IMR-90 (cell line): Measurements from ENCODE around the gene KRTCAP2. TPM values are rescaled to one million over a fixed set of nuclear protein-coding genes. Genes with fewer than 3 reads are reported as not detected.
"Not testable (repeated sequence)": the region's sequence is repeated elsewhere in the genome, so short reads cannot be mapped to it uniquely, and the experiment has no call there.

Source experiments
- ATAC-seq: fragments of 200-7000 bp; cut with Tn5 transposase; 2 replicates; pipeline ENCODE4 v1.9.1; 2020; ENCODE audit warnings: low read depth, mild to moderate bottlenecking, moderate library complexity
- BruUV-seq: library from RNA; stranded (reverse); fragments of 400-500 nt; replicated peaks from 2 replicates; lab custom pipeline; 2021; lab: Mats Ljungman, UMichigan
- CTCF ChIA-PET: fragments of 300-600 bp; formaldehyde crosslinking; extraction: SDS; loops from one replicate; lab custom pipeline; 2021; ENCODE audit warnings: antibody characterized with exemption; lab: Yijun Ruan, JAX
- POLR2A ChIA-PET: fragments of 300-600 bp; sonication (Branson Sonifier 250); formaldehyde crosslinking; loops from one replicate; lab custom pipeline; 2022; ENCODE audit warnings: antibody characterized with exemption; ENCODE audit not compliant: unreplicated experiment; lab: Charles Lee
- DNase-seq: peaks from one replicate; pipeline ENCODE4 v3.0.0; 2013
- H2AFZ ChIP-seq: replicated peaks from 2 replicates; pipeline ENCODE3; 2013; ENCODE audit warnings: low read length, mild to moderate bottlenecking; ENCODE audit not compliant: poor library complexity
- H2AK5ac ChIP-seq: 2 replicates; pipeline ENCODE4 v1.6.1; 2013; ENCODE audit warnings: low read depth, low read length, inconsistent platforms
- H2AK9ac ChIP-seq: replicated peaks from 2 replicates; pipeline ENCODE3; 2013; ENCODE audit warnings: mild to moderate bottlenecking, low read depth, low read length, moderate library complexity; ENCODE audit not compliant: poor library complexity
- H2BK120ac ChIP-seq: 2 replicates; pipeline ENCODE4 v1.6.1; 2013; ENCODE audit warnings: low read depth, low read length, inconsistent platforms
- H2BK15ac ChIP-seq: 3 replicates; pipeline ENCODE4 v1.6.1; 2013; ENCODE audit warnings: low read depth, low read length, inconsistent platforms
- H2BK20ac ChIP-seq: 2 replicates; pipeline ENCODE4 v1.6.1; 2013; ENCODE audit warnings: low read depth, mild to moderate bottlenecking, inconsistent platforms, low read length, moderate library complexity
- H2BK5ac ChIP-seq: 2 replicates; pipeline ENCODE4 v1.6.1; 2013; ENCODE audit warnings: mild to moderate bottlenecking, low read depth, low read length, inconsistent platforms; ENCODE audit not compliant: poor library complexity, severe bottlenecking
- H3K14ac ChIP-seq: replicated peaks from 2 replicates; pipeline ENCODE4 v1.6.1; 2013; ENCODE audit warnings: low read depth, low read length, inconsistent platforms
- H3K18ac ChIP-seq: 2 replicates; pipeline ENCODE4 v1.6.1; 2013; ENCODE audit warnings: low read depth, low read length, control low read depth
- H3K23ac ChIP-seq: 2 replicates; pipeline ENCODE4 v1.6.1; 2013; ENCODE audit warnings: low read depth, low read length, inconsistent platforms
- H3K27ac ChIP-seq: 2 replicates; pipeline ENCODE4 v1.5.1; 2013; ENCODE audit warnings: mild to moderate bottlenecking, control low read depth, low read length; ENCODE audit not compliant: insufficient read depth
- H3K27me3 ChIP-seq: 2 replicates; pipeline ENCODE4 v1.6.1; 2013; ENCODE audit warnings: low read length; ENCODE audit not compliant: control insufficient read depth, insufficient read depth
- H3K36me3 ChIP-seq: 2 replicates; pipeline ENCODE4 v1.6.1; 2013; ENCODE audit warnings: low read length, mixed read lengths; ENCODE audit not compliant: control insufficient read depth, insufficient read depth
- H3K4ac ChIP-seq: 2 replicates; pipeline ENCODE4 v1.6.1; 2013; ENCODE audit warnings: low read depth, low read length, inconsistent platforms
- H3K4me1 ChIP-seq: 2 replicates; pipeline ENCODE4 v1.6.1; 2013; ENCODE audit warnings: low read length, mixed read lengths; ENCODE audit not compliant: control insufficient read depth, insufficient read depth
- H3K4me2 ChIP-seq: 2 replicates; pipeline ENCODE4 v1.6.1; 2013; ENCODE audit warnings: low read depth, mild to moderate bottlenecking, control low read depth, low read length, moderate library complexity
- H3K4me3 ChIP-seq: 2 replicates; pipeline ENCODE4 v1.5.1; 2013; ENCODE audit warnings: low read depth, mild to moderate bottlenecking, control low read depth, low read length, moderate library complexity; ENCODE audit not compliant: insufficient read depth
- H3K56ac ChIP-seq: 2 replicates; pipeline ENCODE4 v1.6.1; 2013; ENCODE audit warnings: low read length, inconsistent platforms; ENCODE audit not compliant: insufficient read depth; ENCODE audit errors: extremely low read depth
- H3K79me1 ChIP-seq, 2 experiments: 2 replicates each; pipeline ENCODE4 v1.6.1; 2013; ENCODE audit warnings: low read length in 2 of 2, inconsistent platforms in 1 of 2, low read depth in 1 of 2
- H3K9ac ChIP-seq: 2 replicates; pipeline ENCODE4 v1.6.1; 2013; ENCODE audit warnings: low read depth, low read length, control low read depth
- H3K9me1 ChIP-seq: 2 replicates; pipeline ENCODE4 v1.6.1; 2013; ENCODE audit warnings: low read length, inconsistent platforms; ENCODE audit not compliant: insufficient read depth
- H3K9me3 ChIP-seq: 2 replicates; pipeline ENCODE4 v1.6.1; 2013; ENCODE audit warnings: low read length; ENCODE audit not compliant: control insufficient read depth, insufficient read depth
- H4K20me1 ChIP-seq: 2 replicates; pipeline ENCODE4 v1.6.1; 2013; ENCODE audit warnings: low read length, inconsistent platforms; ENCODE audit not compliant: insufficient read depth
- H4K5ac ChIP-seq: 2 replicates; pipeline ENCODE4 v1.6.1; 2013; ENCODE audit warnings: mild to moderate bottlenecking, low read depth, low read length, control low read depth
- H4K8ac ChIP-seq, 2 experiments: 2 replicates each; pipeline ENCODE4 v1.6.1; 2013; ENCODE audit warnings: low read depth in 2 of 2, low read length in 2 of 2, control low read depth in 1 of 2, inconsistent platforms in 1 of 2
- H4K91ac ChIP-seq: 2 replicates; pipeline ENCODE4 v1.6.1; 2013; ENCODE audit warnings: low read depth, low read length, inconsistent platforms; ENCODE audit not compliant: insufficient read depth
- FOS ChIP-seq: fragments of 150-350 bp; IDR thresholded peaks from 2 replicates; pipeline ENCODE4 v1.6.1; 2016; ENCODE audit warnings: low read depth, low read length
- MXI1 ChIP-seq: IDR thresholded peaks from 2 replicates; pipeline ENCODE4 v1.6.1; 2012; ENCODE audit warnings: low read depth, mild to moderate bottlenecking, low read length, moderate library complexity, borderline replicate concordance
- NFE2L2 ChIP-seq: fragments of 150-350 bp; IDR thresholded peaks from 2 replicates; pipeline ENCODE4 v1.6.1; 2016; ENCODE audit warnings: low read depth, mild to moderate bottlenecking, low read length
- RCOR1 ChIP-seq: IDR thresholded peaks from 2 replicates; pipeline ENCODE4 v1.6.1; 2012; ENCODE audit warnings: mild to moderate bottlenecking, low read length, improper control_type of control experiment; ENCODE audit not compliant: insufficient replicate concordance
- RFX5 ChIP-seq: IDR thresholded peaks from 2 replicates; pipeline ENCODE4 v1.8.0; 2012; ENCODE audit warnings: low read depth, mild to moderate bottlenecking, low read length, moderate library complexity
- SMC3 ChIP-seq: fragments of 150-350 bp; IDR thresholded peaks from 2 replicates; pipeline ENCODE4 v1.6.1; 2016; ENCODE audit warnings: low read depth, mild to moderate bottlenecking, antibody characterized with exemption, low read length, moderate library complexity
- WGBS, 2 experiments: methylation state at CpG; one replicate each; pipeline versions ENCODE4 v1.1.5 to v1.1.7; 2013; ENCODE audit warnings: missing lambda C conversion rate in 2 of 2; ENCODE audit not compliant: insufficient read length in 1 of 2; ENCODE audit errors: extremely low coverage in 2 of 2; 5-methylcytosine and 5-hydroxymethylcytosine counted together
- dilution Hi-C: fragments of 300-500 bp; cut with HindIII; formaldehyde crosslinking; loops from one replicate; pipeline ENCODE4 v1.14.3; 2018; ENCODE audit warnings: low sequenced_read_pairs; ENCODE audit not compliant: unreplicated experiment
- in situ Hi-C: fragments of 300-500 bp; cut with MboI; formaldehyde crosslinking; loops from 3 replicates; pipeline ENCODE4 v1.14.3; 2019; ENCODE audit warnings: low sequenced_read_pairs, inconsistent platforms, mixed read lengths
- intact Hi-C: fragments of 100-400 bp; cut with micrococcal nuclease; formaldehyde crosslinking; loops from 2 replicates; pipeline ENCODE4 v1.10.0; 2022
- polyA plus RNA-seq, 3 experiments: library from polyadenylated mRNA; depleted of rRNA; stranded (reverse); fragments of >200 nt; gene quantifications; 2 replicates each; pipeline ENCODE4 v1.2.3, GENCODE V29; 2012; ENCODE audit warnings: low replicate concordance in 1 of 3
- total RNA-seq: library from RNA; depleted of rRNA; stranded (reverse); fragments of >200 nt; gene quantifications from 2 replicates; pipeline ENCODE4 v1.2.3, GENCODE V29; 2012
- TF ChIP-seq, protein P1 (sequence below): fragments of 150-350 bp; IDR thresholded peaks from 2 replicates; pipeline ENCODE4 v1.6.1; 2016; ENCODE audit warnings: low read depth, mild to moderate bottlenecking, low read length, moderate library complexity, borderline replicate concordance

KRTCAP2 gene
- total and polyA plus RNA-seq, 2 of the 4 experiments (the other 2 are of a cell fraction) = 76.7 to 232 TPM

DNA sequence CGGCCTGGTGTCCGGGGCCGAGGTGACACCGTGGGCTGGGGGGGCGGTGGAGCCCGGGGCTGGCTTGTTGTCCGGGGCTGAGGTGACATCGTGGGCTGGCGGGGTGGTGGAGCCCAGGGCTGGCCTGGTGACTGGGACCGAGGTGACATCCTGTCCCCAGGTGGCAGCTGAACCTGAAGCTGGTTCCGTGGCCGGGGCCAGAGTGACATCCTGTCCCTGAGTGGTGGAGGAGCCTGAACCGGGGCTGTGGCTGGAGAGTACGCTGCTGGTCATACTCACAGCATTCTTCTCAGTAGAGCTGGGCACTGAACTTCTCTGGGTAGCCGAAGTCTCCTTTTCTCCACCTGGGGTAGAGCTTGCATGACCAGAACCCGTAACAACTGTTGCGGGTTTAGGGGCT is 18.8 kb upstream of the KRTCAP2 start:
- POLR2A ChIA-PET = no interaction called here
- WGBS, 2 experiments = 89% methylated on average over 10 of the region's 17 CpGs; no CpG with 5 or more reads in 1 of the 2 experiments
- DNase-seq (no peak), ATAC-seq (no peak)
- no peak overlapping the region for H3K23ac ChIP-seq
- no peak overlapping the region for H2BK20ac ChIP-seq
- H2BK5ac ChIP-seq = no peak overlapping the region
- H3K36me3 ChIP-seq = 0 out of 2 replicates have a peak, but pooled peaks cover 2% of the 10 kb centered on the region
- H2AK5ac ChIP-seq = no peak overlapping the region
- no peak overlapping the region for H2BK15ac ChIP-seq
- CTCF ChIA-PET = no interaction called here
- H2BK120ac ChIP-seq = no peak overlapping the region
- no peak overlapping the region for H3K4me3 ChIP-seq
- H3K27ac ChIP-seq = no peak overlapping the region
- peaks cover 17% of the 10 kb centered on the region for H3K4me1 ChIP-seq
- no peak overlapping the region for H3K4me2 ChIP-seq
- H3K4ac ChIP-seq = no peak overlapping the region
- H4K91ac ChIP-seq = no peak overlapping the region
- in situ Hi-C loops = no loop called here
- H2AK9ac ChIP-seq = no peak overlapping the region
- H3K9me3 ChIP-seq = no peaks in the 10 kb centered on the region
- dilution Hi-C loops = no loop called here
- no TSS peak for BruUV-seq
- no peak overlapping the region; a peak in 1 of 4 replicates for H4K8ac ChIP-seq
- H4K20me1 ChIP-seq = no peaks in the 10 kb centered on the region
- peaks cover 13 to 17% of the 10 kb centered on the region in 2 experiments; a peak in 3 of 4 replicates for H3K79me1 ChIP-seq
- no peak overlapping the region for H3K9ac ChIP-seq
- H3K18ac ChIP-seq = no peak overlapping the region
- peaks cover 13% of the 10 kb centered on the region for H3K9me1 ChIP-seq
- no peak overlapping the region for H2AFZ ChIP-seq
- intact Hi-C loops = no loop called here
- no peak for TF ChIP-seq FOS
- no peak for TF ChIP-seq RFX5
- TF ChIP-seq RCOR1 = no peak
- TF ChIP-seq, protein P1, sequence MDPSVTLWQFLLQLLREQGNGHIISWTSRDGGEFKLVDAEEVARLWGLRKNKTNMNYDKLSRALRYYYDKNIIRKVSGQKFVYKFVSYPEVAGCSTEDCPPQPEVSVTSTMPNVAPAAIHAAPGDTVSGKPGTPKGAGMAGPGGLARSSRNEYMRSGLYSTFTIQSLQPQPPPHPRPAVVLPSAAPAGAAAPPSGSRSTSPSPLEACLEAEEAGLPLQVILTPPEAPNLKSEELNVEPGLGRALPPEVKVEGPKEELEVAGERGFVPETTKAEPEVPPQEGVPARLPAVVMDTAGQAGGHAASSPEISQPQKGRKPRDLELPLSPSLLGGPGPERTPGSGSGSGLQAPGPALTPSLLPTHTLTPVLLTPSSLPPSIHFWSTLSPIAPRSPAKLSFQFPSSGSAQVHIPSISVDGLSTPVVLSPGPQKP = no peak
- TF ChIP-seq NFE2L2 = no peak
- no peak for TF ChIP-seq SMC3
- TF ChIP-seq MXI1 = no peak
- no peak overlapping the region for H3K14ac ChIP-seq
- H3K27me3 ChIP-seq = no peaks in the 10 kb centered on the region
- H3K56ac ChIP-seq = no peak overlapping the region
- no peak overlapping the region for H4K5ac ChIP-seq

DNA sequence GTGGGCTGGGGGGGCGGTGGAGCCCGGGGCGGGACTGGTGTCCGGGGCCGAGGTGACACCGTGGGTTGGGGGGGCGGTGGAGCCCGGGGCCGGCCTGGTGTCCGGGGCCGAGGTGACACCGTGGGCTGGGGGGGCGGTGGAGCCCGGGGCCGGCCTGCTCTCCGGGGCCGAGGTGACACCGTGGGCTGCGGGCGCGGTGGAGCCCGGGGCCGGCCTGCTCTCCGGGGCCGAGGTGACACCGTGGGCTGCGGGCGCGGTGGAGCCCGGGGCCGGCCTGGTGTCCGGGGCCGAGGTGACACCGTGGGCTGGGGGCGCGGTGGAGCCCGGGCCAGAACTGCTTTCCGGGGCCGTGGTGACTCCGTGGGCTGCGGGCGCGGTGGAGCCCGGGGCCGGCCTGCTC is 16.8 kb upstream of the KRTCAP2 start:
- peaks cover 11% of the 10 kb centered on the region for H3K4me1 ChIP-seq
- H2AK9ac ChIP-seq, H3K9me1 ChIP-seq, H2BK20ac ChIP-seq, ATAC-seq, H3K56ac ChIP-seq, H3K9me3 ChIP-seq, CTCF ChIA-PET, H2AFZ ChIP-seq, H3K9ac ChIP-seq, H4K91ac ChIP-seq, H3K4ac ChIP-seq, H3K14ac ChIP-seq, dilution Hi-C loops, H4K8ac ChIP-seq, H3K18ac ChIP-seq, H3K4me2 ChIP-seq, H3K4me3 ChIP-seq, H2BK15ac ChIP-seq, H3K79me1 ChIP-seq, intact Hi-C loops, DNase-seq, H2BK5ac ChIP-seq, BruUV-seq, H3K27ac ChIP-seq, H4K5ac ChIP-seq, H2BK120ac ChIP-seq, H4K20me1 ChIP-seq, H3K27me3 ChIP-seq, H3K23ac ChIP-seq, H2AK5ac ChIP-seq, H3K36me3 ChIP-seq, POLR2A ChIA-PET, in situ Hi-C loops: not testable (repeated sequence)
- WGBS, 2 experiments = 90% methylated on average over 14 of the region's 45 CpGs; no CpG with 5 or more reads in 1 of the 2 experiments
